B cell (primary cell): Measurements from ENCODE around the gene SAMD4A. TPM values are rescaled to one million over a fixed set of nuclear protein-coding genes. Genes with fewer than 3 reads are reported as not detected.

Experiments
- ATAC-seq: fragments of 200-7000 bp; cut with Tn5 transposase; one replicate; pipeline ENCODE4 v1.10.0; 2021; ENCODE audit warnings: low read depth, mild to moderate bottlenecking, moderate number of reproducible peaks, moderate library complexity
- CTCF ChIA-PET: fragments of 350-600 bp; sonication (Branson Sonifier 250); formaldehyde crosslinking; loops from one replicate; lab custom pipeline; 2021; ENCODE audit warnings: antibody characterized with exemption, inconsistent platforms; lab: Charles Lee
- POLR2A ChIA-PET: fragments of 350-600 bp; sonication (Branson Sonifier 250); formaldehyde crosslinking; loops from one replicate; lab custom pipeline; 2021; ENCODE audit warnings: antibody characterized with exemption; lab: Charles Lee
- DNase-seq: peaks from one replicate; pipeline ENCODE4 v3.0.0; 2013
- H2AFZ ChIP-seq: 2 replicates; pipeline ENCODE4 v1.6.1; 2012; ENCODE audit warnings: mild to moderate bottlenecking, low read depth, low read length; ENCODE audit not compliant: insufficient read depth, poor library complexity, severe bottlenecking
- H3K27ac ChIP-seq, 2 donors: 1 replicate in 1 of 2; 2 replicates in 1 of 2; pipeline ENCODE4 v1.5.1; 2012 to 2013; ENCODE audit warnings: low read length in 2 of 2, mild to moderate bottlenecking in 2 of 2, moderate library complexity in 1 of 2
- H3K27me3 ChIP-seq, 4 experiments: fragments of 200-600 bp in 1 of 4; sonication (generic) in 1 of 4; replicated peaks in 1 of 4; 1 replicate in 2 of 4; 2 replicates in 2 of 4; pipeline versions ENCODE4 v1.6.1 to v1.7.0; 2013 to 2016; ENCODE audit warnings: low read length in 3 of 4, mild to moderate bottlenecking in 2 of 4, mixed read lengths in 1 of 4, moderate library complexity in 1 of 4; ENCODE audit not compliant: insufficient read depth in 4 of 4, control insufficient read depth in 3 of 4; ENCODE audit errors: control extremely low read depth in 1 of 4
- H3K36me3 ChIP-seq, 2 experiments: replicated peaks in 1 of 2; 1 replicate in 1 of 2; 2 replicates in 1 of 2; pipeline versions ENCODE4 v1.6.1 to v1.7.1; 2013; ENCODE audit warnings: low read length in 1 of 2; ENCODE audit not compliant: insufficient read depth in 2 of 2, control insufficient read depth in 1 of 2; ENCODE audit errors: control extremely low read depth in 1 of 2, extremely low read depth in 1 of 2
- H3K4me1 ChIP-seq, 2 donors: fragments of 200-600 bp in 1 of 2; sonication (generic) in 1 of 2; 1 replicate in 1 of 2; 2 replicates in 1 of 2; pipeline versions ENCODE4 v1.5.1 to v1.6.1; 2013 to 2017; ENCODE audit warnings: low read length in 2 of 2; ENCODE audit not compliant: control insufficient read depth in 2 of 2, insufficient read depth in 2 of 2
- H3K4me2 ChIP-seq: replicated peaks from 2 replicates; pipeline ENCODE3; 2012; ENCODE audit warnings: mild to moderate bottlenecking, low read depth, low read length; ENCODE audit not compliant: poor library complexity, severe bottlenecking
- H3K4me3 ChIP-seq, 5 experiments: fragments of 200-600 bp in 1 of 5; sonication (generic) in 1 of 5; 1 replicate in 3 of 5; 2 replicates in 2 of 5; pipeline versions ENCODE4 v1.5.1 to v1.7.0; 2011 to 2016; ENCODE audit warnings: low read length in 4 of 5, mild to moderate bottlenecking in 4 of 5, low read depth in 2 of 5, control low read depth in 1 of 5, moderate library complexity in 1 of 5; ENCODE audit not compliant: insufficient read depth in 1 of 5; ENCODE audit errors: control extremely low read depth in 1 of 5, extremely low read depth in 1 of 5
- H3K79me2 ChIP-seq: fragments of 200-600 bp; sonication (generic); one replicate; pipeline ENCODE4 v1.6.0; 2016; ENCODE audit warnings: low read length; ENCODE audit not compliant: control insufficient read depth, insufficient read depth
- H3K9ac ChIP-seq: fragments of 200-600 bp; sonication (generic); 2 replicates; pipeline ENCODE4 v1.6.1; 2017; ENCODE audit warnings: mild to moderate bottlenecking, low read length, moderate library complexity
- H3K9me3 ChIP-seq, 3 donors: one replicate each; pipeline versions ENCODE4 v1.6.1 to v1.7.1; 2013; ENCODE audit warnings: low read length in 2 of 3; ENCODE audit not compliant: control insufficient read depth in 2 of 3, insufficient read depth in 1 of 3; ENCODE audit errors: control extremely low read depth in 1 of 3
- H4K20me1 ChIP-seq: 2 replicates; pipeline ENCODE4 v1.6.0; 2012; ENCODE audit warnings: mild to moderate bottlenecking, low read length; ENCODE audit not compliant: insufficient read depth, control insufficient read depth, poor library complexity, severe bottlenecking
- H3K27ac Mint-ChIP-seq: one replicate; pipeline ENCODE4 v1.8.0; 2021; ENCODE audit warnings: mixed read lengths
- H3K27me3 Mint-ChIP-seq: one replicate; pipeline ENCODE4 v1.8.0; 2021; ENCODE audit warnings: mixed read lengths
- H3K4me1 Mint-ChIP-seq: one replicate; pipeline ENCODE4 v1.8.0; 2021; ENCODE audit warnings: mixed read lengths
- H3K4me3 Mint-ChIP-seq: one replicate; pipeline ENCODE4 v1.8.0; 2021; ENCODE audit warnings: mixed read lengths
- H3K9me3 Mint-ChIP-seq: one replicate; pipeline ENCODE4 v1.8.0; 2022; ENCODE audit warnings: mixed read lengths; ENCODE audit not compliant: insufficient read depth
- CTCF ChIP-seq: fragments of 200-600 bp; IDR thresholded peaks from one replicate; pipeline ENCODE4 v1.8.0; 2022; ENCODE audit warnings: antibody characterized with exemption, mild to moderate bottlenecking
- EZH2 ChIP-seq: IDR thresholded peaks from 2 replicates; pipeline ENCODE4 v1.6.1; 2012; ENCODE audit warnings: borderline replicate concordance, low read depth, mild to moderate bottlenecking, moderate library complexity, low read length; ENCODE audit not compliant: insufficient read depth, poor library complexity, severe bottlenecking
- WGBS: methylation state at CpG from one replicate; pipeline ENCODE4 v1.1.5; 2013; ENCODE audit warnings: missing lambda C conversion rate; ENCODE audit not compliant: insufficient coverage; 5-methylcytosine and 5-hydroxymethylcytosine counted together
- intact Hi-C: fragments of 100-400 bp; cut with micrococcal nuclease; formaldehyde crosslinking; loops from one replicate; pipeline ENCODE4 v1.10.0; 2022
- polyA plus RNA-seq: library from polyadenylated mRNA; depleted of rRNA; stranded (reverse); fragments of >200 nt; gene quantifications from 2 replicates; pipeline ENCODE4 v1.2.3, GENCODE V29; 2012
- total RNA-seq, 2 donors: library from RNA; stranded (reverse); fragments of 120-200 nt in 1 of 2; gene quantifications; 1 replicate in 1 of 2; 2 replicates in 1 of 2; pipeline versions ENCODE4 v1.2.3 to v1.2.4, GENCODE V29; 2013 to 2022

The SAMD4A gene
- total and polyA plus RNA-seq, 2 donors (not counting 1 experiment from before 2014, with no cell fraction given), result 5.7 to 13.7 TPM

- Mint-ChIP-seq H3K9me3 (no peaks in the 10 kb centered on the region), H3K4me3 (no peak overlapping the region), H3K27me3 (no peaks in the 10 kb centered on the region), H3K27ac (no peak overlapping the region), H3K4me1 (peaks cover 6% of the 10 kb centered on the region)
- no peaks in the 10 kb centered on the region for H3K9me3 ChIP-seq
- no peaks in the 10 kb centered on the region for H3K36me3 ChIP-seq
- ChIA-PET CTCF (no interaction called here), POLR2A (no interaction called here)
- H4K20me1 ChIP-seq, result no peaks in the 10 kb centered on the region
- WGBS, result 100% methylated on average over 1 of the region's 2 CpGs
- no peak overlapping the region for H3K4me3 ChIP-seq
- no peak overlapping the region for H2AFZ ChIP-seq
- H3K9ac ChIP-seq, result no peak overlapping the region
- no peak overlapping the region for H3K27ac ChIP-seq
- H3K4me1 ChIP-seq, result peaks cover 4% of the 10 kb centered on the region in 2 donors
- no peak overlapping the region for H3K4me2 ChIP-seq
- DNase-seq (no peak), ATAC-seq (no peak)
- peaks cover 11% of the 10 kb centered on the region for H3K79me2 ChIP-seq
- no peak for TF ChIP-seq EZH2
- no peak for TF ChIP-seq CTCF
- intact Hi-C loops, result no loop called here
- no peaks in the 10 kb centered on the region for H3K27me3 ChIP-seq
Observed at GRCh38 chr14:54654605-54655004, 87.7 kb downstream of the SAMD4A start.

GRCh38 chr14:54658836-54659235 is 91.9 kb downstream of the SAMD4A start:
- H4K20me1 ChIP-seq, result no peaks in the 10 kb centered on the region
- no peak overlapping the region for H3K4me3 Mint-ChIP-seq
- H3K79me2 ChIP-seq, result peaks cover 4% of the 10 kb centered on the region
- intact Hi-C loops, result no loop called here
- no peak overlapping the region for H2AFZ ChIP-seq
- H3K4me2 ChIP-seq, result no peak overlapping the region
- H3K27me3 Mint-ChIP-seq, result no peaks in the 10 kb centered on the region
- TF ChIP-seq EZH2 (no peak), CTCF (no peak)
- ChIA-PET CTCF (no interaction called here), POLR2A (no interaction called here)
- H3K36me3 ChIP-seq, result no peaks in the 10 kb centered on the region
- H3K4me1 ChIP-seq, result peaks cover 0 to 4% of the 10 kb centered on the region in 2 donors
- H3K9me3 ChIP-seq, result no peaks in the 10 kb centered on the region
- 93% methylated on average over 2 of the region's 3 CpGs for WGBS
- H3K27ac ChIP-seq, result no peak overlapping the region
- no peak overlapping the region for H3K27ac Mint-ChIP-seq
- no peaks in the 10 kb centered on the region for H3K9me3 Mint-ChIP-seq
- H3K9ac ChIP-seq, result no peak overlapping the region
- H3K4me3 ChIP-seq, result no peak overlapping the region
- ATAC-seq, result no peak
- H3K4me1 Mint-ChIP-seq, result peaks cover 4% of the 10 kb centered on the region
- no peak for DNase-seq
- no peaks in the 10 kb centered on the region for H3K27me3 ChIP-seq
